GM18858 (cell line): ENCODE results near the gene PLXNC1.

Experiments
- ATAC-seq: cut with Tn5 transposase; IDR thresholded peaks from one replicate; pipeline ENCODE4 v1.9.1; 2021; ENCODE audit not compliant: unreplicated experiment

Gene PLXNC1

GRCh38 chr12:94147991-94148738 is at the start of gene PLXNC1:
Gene PLXNC1 (plus strand): TSS chr12:94148577. CDS start chr12:94148972, 395 bp downstream.
- peak; percentile 29 for ATAC-seq

- ATAC-seq = no peak
These were observed 49.2 kb upstream of the PLXNC1 start for GRCh38 chr12:94099191-94099590.

- ATAC-seq = no peak
These were observed 48.7 kb upstream of the PLXNC1 start for GRCh38 chr12:94099632-94100031.

- ATAC-seq = no peak
These were observed 48.2 kb upstream of the PLXNC1 start for GRCh38 chr12:94100211-94100627.

- no peak for ATAC-seq
These were observed 47.2 kb upstream of the PLXNC1 start for GRCh38 chr12:94100990-94101737.

- ATAC-seq = peak; percentile 83
These were observed 46.4 kb upstream of the PLXNC1 start for GRCh38 chr12:94101738-94102660.

GRCh38 chr12:94103986-94104385 is 44.4 kb upstream of the PLXNC1 start:
- no peak for ATAC-seq

- no peak for ATAC-seq
These were observed 40.5 kb upstream of the PLXNC1 start for GRCh38 chr12:94107910-94108309.

GRCh38 chr12:94109160-94109559 is 39.2 kb upstream of the PLXNC1 start:
- no peak for ATAC-seq

GRCh38 chr12:94110258-94110657 is 38.1 kb upstream of the PLXNC1 start:
- no peak for ATAC-seq

- ATAC-seq = no peak
These were observed 37.1 kb upstream of the PLXNC1 start for GRCh38 chr12:94111302-94111701.

GRCh38 chr12:94112121-94112520 is 36.3 kb upstream of the PLXNC1 start:
- ATAC-seq = no peak

GRCh38 chr12:94114166-94114565 is 34.2 kb upstream of the PLXNC1 start:
- ATAC-seq = no peak

- no peak for ATAC-seq
These were observed 32.2 kb upstream of the PLXNC1 start for GRCh38 chr12:94116191-94116590.

GRCh38 chr12:94121886-94122285 is 26.5 kb upstream of the PLXNC1 start:
- ATAC-seq = no peak

- ATAC-seq = no peak
These were observed 25.8 kb upstream of the PLXNC1 start for GRCh38 chr12:94122591-94122990.

GRCh38 chr12:94123127-94123526 is 25.2 kb upstream of the PLXNC1 start:
- ATAC-seq = no peak

- ATAC-seq = no peak
These were observed 22.3 kb upstream of the PLXNC1 start for GRCh38 chr12:94126067-94126466.

- ATAC-seq = no peak
These were observed 20.9 kb upstream of the PLXNC1 start for GRCh38 chr12:94127239-94128131.

- ATAC-seq = no peak
These were observed 20.1 kb upstream of the PLXNC1 start for GRCh38 chr12:94128280-94128679.
